ENCODE results near the gene LIX1L.

LIX1L gene

GRCh38 chr1:145957443-145958319 is at the start of gene LIX1L:
Gene LIX1L, minus strand, starts transcription at chr1:145958017. Its CDS starts 90 bp downstream, at chr1:145957927.
- peak; percentile 95 for FAIRE-seq

GRCh38 chr1:146001709-146002108 is 43.9 kb upstream of the LIX1L start:
- no peak for FAIRE-seq
- DNase-seq (ENCODE audit: extremely low spot score, insufficient read length, low read depth), result no peak

More at GRCh38 chr1:145957443-145958319, at the start of gene LIX1L:
- DNase-seq (ENCODE audit: extremely low spot score, insufficient read length, low read depth), result peak; percentile 86

GRCh38 chr1:145999321-146000024 is 41.7 kb upstream of the LIX1L start:
- FAIRE-seq (no peak), DNase-seq (ENCODE audit: extremely low spot score, insufficient read length, low read depth) (no peak)

- FAIRE-seq, result no peak
- DNase-seq (ENCODE audit: extremely low spot score, insufficient read length, low read depth), result no peak
Observed at GRCh38 chr1:145997718-145998023, 39.9 kb upstream of the LIX1L start.

- DNase-seq (ENCODE audit: extremely low spot score, insufficient read length, low read depth) (no peak), FAIRE-seq (peak; percentile 24)
Observed at GRCh38 chr1:145997016-145997717, 39.4 kb upstream of the LIX1L start.

- DNase-seq (ENCODE audit: extremely low spot score, insufficient read length, low read depth) (peak; percentile 96), FAIRE-seq (peak; percentile 95)
Observed at GRCh38 chr1:145996433-145997015, 38.7 kb upstream of the LIX1L start, which contains the start of gene TXNIP. Gene TXNIP, minus strand, starts transcription at chr1:145996579. Its CDS starts 313 bp downstream, at chr1:145996266.

GRCh38 chr1:145995964-145996432 is 38.2 kb upstream of the LIX1L start:
- DNase-seq (ENCODE audit: extremely low spot score, insufficient read length, low read depth), result no peak
- FAIRE-seq, result no peak

- DNase-seq (ENCODE audit: extremely low spot score, insufficient read length, low read depth) (no peak), FAIRE-seq (peak; percentile 5)
Observed at GRCh38 chr1:145995148-145995881, 37.5 kb upstream of the LIX1L start.

- FAIRE-seq (no peak), DNase-seq (ENCODE audit: extremely low spot score, insufficient read length, low read depth) (no peak)
Observed at GRCh38 chr1:145994391-145995120, 36.7 kb upstream of the LIX1L start.

- no peak for DNase-seq (ENCODE audit: extremely low spot score, insufficient read length, low read depth)
- no peak for FAIRE-seq
Observed at GRCh38 chr1:145993618-145994390, 36.0 kb upstream of the LIX1L start.

GRCh38 chr1:145992958-145993617 is 35.3 kb upstream of the LIX1L start:
- FAIRE-seq, result no peak
- no peak for DNase-seq (ENCODE audit: extremely low spot score, insufficient read length, low read depth)

GRCh38 chr1:145992502-145992936 is 34.7 kb upstream of the LIX1L start:
- DNase-seq (ENCODE audit: extremely low spot score, insufficient read length, low read depth) (no peak), FAIRE-seq (no peak)

GRCh38 chr1:145991735-145992412 is 34.1 kb upstream of the LIX1L start:
- no peak for DNase-seq (ENCODE audit: extremely low spot score, insufficient read length, low read depth)

GRCh38 chr1:145990249-145990855 is 32.5 kb upstream of the LIX1L start:
- DNase-seq (ENCODE audit: extremely low spot score, insufficient read length, low read depth) (no peak), FAIRE-seq (no peak)

More at GRCh38 chr1:145991735-145992412, 34.1 kb upstream of the LIX1L start:
- no peak for FAIRE-seq

- FAIRE-seq, result no peak
- DNase-seq (ENCODE audit: extremely low spot score, insufficient read length, low read depth), result no peak
Observed at GRCh38 chr1:145988773-145989172, 31.0 kb upstream of the LIX1L start.

- no peak for DNase-seq (ENCODE audit: extremely low spot score, insufficient read length, low read depth)
- no peak for FAIRE-seq
Observed at GRCh38 chr1:145987926-145988325, 30.1 kb upstream of the LIX1L start.
